ENCODE data around the gene NEU3.
"Not testable (repeated sequence)": the region's sequence is repeated elsewhere in the genome, so short reads cannot be mapped to it uniquely, and the experiment has no call there.

NEU3 gene

GRCh38 chr11:75029836-75030631 lies 41.3 kb downstream of the NEU3 start:
- no peak for DNase-seq (ENCODE audit: low read depth)

DNA sequence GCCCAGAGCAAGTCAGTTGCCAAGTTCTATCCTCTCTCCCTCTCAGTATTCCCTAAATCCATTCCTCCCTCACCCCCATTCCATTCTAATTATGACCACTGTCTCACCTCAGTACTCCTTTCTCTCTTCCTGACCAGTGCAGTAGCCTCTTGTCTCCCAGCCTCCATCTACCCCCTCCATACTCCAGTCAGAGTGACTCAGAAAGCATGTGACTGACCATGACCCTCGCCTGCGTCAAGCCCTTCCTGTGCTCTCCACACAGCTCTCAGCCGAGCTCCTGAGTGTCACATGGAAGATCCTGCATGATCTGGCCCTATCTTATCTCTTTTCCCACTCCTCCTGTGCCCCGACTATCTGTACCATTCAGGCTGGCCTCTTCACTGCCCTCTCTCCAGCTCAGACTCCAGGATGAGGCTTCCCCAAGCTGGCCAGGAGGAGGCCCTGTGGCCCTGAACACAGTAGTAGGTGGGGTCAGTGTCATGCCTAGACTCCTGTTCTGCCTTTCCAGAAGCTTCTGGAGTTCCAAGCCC lies 42.6 kb downstream of the NEU3 start:
- peak; percentile 91 for DNase-seq (ENCODE audit: low read depth)

DNA sequence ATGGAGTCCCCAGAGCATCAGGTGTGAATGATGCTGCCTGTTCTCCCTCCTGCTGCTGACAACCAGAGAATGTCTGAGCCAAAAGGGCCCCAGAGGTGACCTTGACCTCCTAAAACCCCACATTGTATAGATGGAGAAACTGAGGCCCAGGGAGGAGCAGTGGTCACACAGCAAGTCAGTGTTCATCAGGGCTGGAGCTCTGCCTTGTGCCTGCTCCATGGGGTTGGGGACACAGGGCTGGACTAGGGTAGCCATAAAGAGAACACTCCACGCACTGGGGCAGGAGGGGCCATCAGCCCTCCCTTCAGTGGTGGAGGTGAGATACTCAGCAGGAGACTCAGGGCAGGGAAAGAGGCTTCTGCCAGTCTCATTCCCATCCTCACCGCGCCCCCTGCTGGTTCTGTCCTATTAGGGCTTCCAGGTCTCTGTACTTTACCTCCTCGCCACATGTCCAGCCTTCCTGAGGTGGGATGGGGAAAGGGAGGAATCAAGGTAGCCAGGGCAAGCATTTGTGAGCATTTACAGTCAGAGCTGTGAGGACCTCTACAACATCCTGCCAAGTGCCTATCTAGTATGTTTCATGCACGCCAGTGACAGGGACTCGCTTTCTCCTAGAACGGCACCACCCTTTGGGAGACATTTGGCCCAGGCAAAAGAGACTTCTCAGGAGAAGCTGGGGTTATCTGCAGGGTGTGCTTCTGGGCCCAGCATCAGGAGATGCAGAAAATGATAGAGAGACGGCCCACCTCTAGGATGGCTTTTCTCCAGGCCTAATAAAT lies 43.2 kb downstream of the NEU3 start:
- peak; percentile 71 for DNase-seq (ENCODE audit: low read depth)

- DNase-seq (ENCODE audit: low read depth): no peak
Measured at GRCh38 chr11:75032550-75032935, 43.8 kb downstream of the NEU3 start.

DNA sequence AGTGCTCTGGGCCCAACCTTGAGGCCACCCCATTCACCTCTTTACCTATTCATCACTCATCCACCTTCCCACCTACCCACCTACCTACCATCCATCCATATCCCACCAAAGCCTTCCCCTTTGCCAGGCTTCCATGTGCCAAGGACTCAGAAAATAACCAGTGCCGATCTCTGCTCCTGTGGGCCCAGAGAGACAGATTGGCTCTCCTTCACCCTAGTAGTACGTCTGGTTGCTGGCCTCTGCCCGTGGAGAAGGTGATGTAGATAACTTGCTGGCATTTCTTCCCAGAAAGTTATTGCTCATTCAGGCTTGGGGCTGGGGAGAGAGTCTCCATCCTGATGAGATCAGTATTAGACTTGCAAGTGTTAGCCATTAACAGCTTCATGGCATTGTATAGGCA lies 45.2 kb downstream of the NEU3 start:
- DNase-seq (ENCODE audit: low read depth): no peak

DNA sequence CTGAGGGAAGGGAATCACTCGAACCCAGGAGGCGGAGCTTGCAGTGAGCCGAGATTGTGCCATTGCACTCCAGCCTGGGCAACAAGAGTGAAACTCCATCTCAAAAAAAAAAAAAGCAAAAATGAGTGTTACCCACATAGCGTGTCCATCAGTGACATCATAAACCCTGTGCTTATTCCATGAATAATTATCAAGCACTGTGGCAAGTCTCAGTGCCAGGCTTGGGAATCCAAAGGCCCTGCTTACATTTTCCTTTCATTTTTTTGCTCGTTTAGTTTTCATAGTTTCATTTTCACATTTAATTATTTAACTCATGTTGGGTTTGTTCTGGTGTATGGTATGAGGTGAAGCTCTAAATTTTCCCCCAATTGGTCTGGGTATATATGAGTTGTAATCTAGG lies 46.5 kb downstream of the NEU3 start:
- no peak for DNase-seq (ENCODE audit: low read depth)

- no peak for DNase-seq (ENCODE audit: low read depth)
Measured at GRCh38 chr11:75035911-75036565, 47.3 kb downstream of the NEU3 start.

DNA sequence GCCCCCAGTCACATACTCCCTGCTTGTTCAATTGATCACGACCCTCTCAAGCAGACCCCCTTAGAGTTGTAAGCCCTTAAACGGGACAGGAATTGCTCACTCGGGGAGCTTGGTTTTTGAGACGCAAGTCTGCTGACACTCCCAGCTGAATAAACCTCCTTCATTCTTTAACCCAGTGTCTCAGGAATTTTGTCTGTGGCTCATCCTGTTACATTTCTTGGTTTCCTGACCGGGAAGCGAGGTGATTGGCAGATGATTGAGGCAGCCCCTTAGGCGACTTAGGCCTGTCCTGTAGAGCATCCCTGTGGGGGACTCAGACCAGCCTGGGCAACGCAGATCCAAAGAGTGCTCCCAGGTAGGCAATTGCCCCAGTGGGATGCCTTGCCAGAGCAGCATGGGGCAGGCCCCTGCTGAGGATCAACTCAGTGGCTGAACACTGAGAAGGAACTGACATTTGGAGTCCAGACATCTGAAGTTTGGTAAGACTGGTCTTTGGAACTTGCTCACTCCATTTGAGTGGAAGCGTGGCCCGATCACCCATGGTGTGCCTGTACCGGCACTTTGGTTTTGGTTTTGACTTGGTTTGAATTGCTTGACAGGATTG lies 51.5 kb downstream of the NEU3 start:
- no peak for DNase-seq (ENCODE audit: low read depth)

- no peak for DNase-seq (ENCODE audit: low read depth)
Measured at GRCh38 chr11:75041263-75041662, 52.5 kb downstream of the NEU3 start.

GRCh38 chr11:75041821-75042220 lies 53.1 kb downstream of the NEU3 start:
- not testable (repeated sequence) for DNase-seq (ENCODE audit: low read depth)

GRCh38 chr11:75044381-75045170 lies 55.8 kb downstream of the NEU3 start:
- DNase-seq (ENCODE audit: low read depth): not testable (repeated sequence)

GRCh38 chr11:75046668-75047067 lies 57.9 kb downstream of the NEU3 start:
- not testable (repeated sequence) for DNase-seq (ENCODE audit: low read depth)

DNA sequence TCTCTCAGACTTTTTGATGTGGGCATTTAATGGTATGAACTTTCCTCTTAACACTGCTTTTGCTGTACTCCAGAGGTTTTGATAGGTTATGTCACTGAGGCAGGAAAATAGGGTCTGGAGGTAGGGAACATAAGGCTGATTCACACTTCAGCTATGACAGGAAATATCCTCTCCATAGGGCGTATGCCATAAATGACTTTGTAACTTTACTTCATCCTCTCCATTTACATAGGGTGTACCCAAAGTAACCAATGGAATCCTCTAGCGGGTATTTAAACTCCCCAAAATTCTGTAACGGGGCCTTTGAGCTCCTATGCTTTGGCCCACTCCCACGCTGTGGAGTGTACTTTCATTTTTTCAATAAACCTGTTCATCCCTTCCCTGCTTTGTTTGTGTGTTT lies 58.5 kb downstream of the NEU3 start:
- no peak for DNase-seq (ENCODE audit: low read depth)

GRCh38 chr11:75049501-75050266 lies 61.0 kb downstream of the NEU3 start:
- not testable (repeated sequence) for DNase-seq (ENCODE audit: low read depth)

- DNase-seq (ENCODE audit: low read depth): no peak
Measured at GRCh38 chr11:75050516-75050915, 61.8 kb downstream of the NEU3 start.

DNA sequence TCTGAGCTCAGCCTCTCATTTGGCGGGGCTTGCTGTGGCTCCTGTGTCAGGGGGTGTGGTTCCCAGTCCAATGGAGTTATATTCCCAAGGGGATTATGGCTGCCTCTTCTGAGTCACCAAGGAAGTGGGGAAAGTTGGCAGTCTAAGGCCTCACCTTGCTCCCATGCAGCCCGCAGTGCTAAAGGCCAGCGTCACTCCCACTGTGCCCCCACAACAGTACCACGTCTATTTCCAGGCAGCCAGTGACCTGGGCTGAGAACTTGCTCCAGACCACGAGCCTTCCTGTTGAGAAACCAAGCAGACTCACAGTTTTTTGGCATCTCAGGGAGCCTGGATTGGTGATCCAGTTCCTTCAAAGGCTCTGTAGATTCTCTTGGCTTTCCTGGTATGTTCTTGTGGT lies 62.3 kb downstream of the NEU3 start:
- no peak for DNase-seq (ENCODE audit: low read depth)

GRCh38 chr11:75052457-75052856 lies 63.7 kb downstream of the NEU3 start:
- no peak for DNase-seq (ENCODE audit: low read depth)

GRCh38 chr11:75055511-75055910 lies 66.8 kb downstream of the NEU3 start:
- peak; percentile 52 for DNase-seq (ENCODE audit: low read depth)

DNA sequence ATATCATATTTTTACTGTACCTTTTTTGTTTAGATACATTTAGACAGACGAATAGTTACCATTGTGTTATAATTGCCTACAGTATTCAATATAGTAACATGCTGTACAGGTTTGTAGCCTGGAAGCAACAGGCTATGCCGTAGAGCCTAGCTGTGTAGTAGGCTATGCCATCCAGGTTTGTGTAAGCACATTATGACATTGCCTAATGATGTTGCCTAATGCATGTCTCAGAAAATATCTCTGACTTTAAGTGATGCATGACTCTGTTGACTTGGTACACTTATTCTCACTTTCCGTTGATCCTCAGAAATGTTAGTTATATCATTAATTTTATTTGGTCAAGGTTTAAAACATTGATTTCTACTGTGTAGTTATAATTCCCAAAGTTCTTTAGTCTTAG lies 68.1 kb downstream of the NEU3 start:
- DNase-seq (ENCODE audit: low read depth): peak; percentile 12

DNA sequence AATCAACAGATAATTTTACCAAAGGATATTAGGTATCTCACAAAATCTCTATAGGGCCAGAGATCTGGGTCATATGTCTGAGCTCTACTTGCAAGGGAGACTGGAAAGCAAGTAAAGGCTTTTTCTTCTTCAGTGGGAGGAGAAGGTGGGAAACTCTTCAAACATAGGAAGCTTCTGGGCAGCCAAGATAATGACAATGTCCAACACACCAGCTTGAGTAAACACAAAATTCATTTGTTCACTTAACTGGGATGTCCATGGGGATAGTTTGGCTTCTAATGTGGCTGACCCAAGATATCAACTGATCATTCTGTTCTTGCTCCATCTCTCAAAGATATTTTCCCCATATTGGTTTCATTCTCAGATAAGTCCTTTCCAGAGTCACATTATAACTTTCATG lies 70.6 kb downstream of the NEU3 start:
- no peak for DNase-seq (ENCODE audit: low read depth)
